Left lung (tissue), 10 donors: Measurements from ENCODE around the gene DGLUCY. TPM values are rescaled to one million over a fixed set of nuclear protein-coding genes. Genes with fewer than 3 reads are reported as not detected.

Experiments used
- ATAC-seq: fragments of 200-7000 bp; cut with Tn5 transposase; one replicate; pipeline ENCODE4 v1.9.1; 2020; ENCODE audit warnings: moderate library complexity
- DNase-seq, 4 donors: peaks; one replicate each; pipeline ENCODE4 v3.0.0-alpha.2; 2013 to 2020
- H3K27ac ChIP-seq, 2 donors: fragments of 200-600 bp; sonication (generic) in 1 of 2; one replicate each; pipeline versions ENCODE4 v1.5.0 to v1.8.0; 2020 to 2021
- H3K27me3 ChIP-seq, 2 donors: fragments of 200-600 bp; sonication (generic) in 1 of 2; one replicate each; pipeline versions ENCODE4 v1.5.0 to v1.8.0; 2020 to 2021
- H3K36me3 ChIP-seq, 2 donors: fragments of 200-600 bp; sonication (generic) in 1 of 2; one replicate each; pipeline versions ENCODE4 v1.5.0 to v1.8.0; 2020 to 2021
- H3K4me1 ChIP-seq, 2 donors: fragments of 200-600 bp; one replicate each; pipeline ENCODE4 v1.8.0; 2021
- H3K4me3 ChIP-seq, 2 donors: fragments of 200-600 bp; sonication (generic) in 1 of 2; one replicate each; pipeline versions ENCODE4 v1.5.0 to v1.8.0; 2020 to 2021; ENCODE audit warnings: mild to moderate bottlenecking in 1 of 2
- H3K9me3 ChIP-seq, 2 donors: fragments of 200-600 bp; sonication (generic) in 1 of 2; one replicate each; pipeline versions ENCODE4 v1.5.0 to v1.8.0; 2020 to 2021
- CTCF ChIP-seq, 2 donors: fragments of 200-600 bp; sonication (generic) in 1 of 2; IDR thresholded peaks; one replicate each; pipeline versions ENCODE4 v1.5.0 to v1.8.0; 2021; ENCODE audit warnings: antibody characterized with exemption in 2 of 2
- intact Hi-C, 2 donors: fragments of 100-400 bp; cut with DNase I; formaldehyde crosslinking; loops; one replicate each; pipeline versions ENCODE4 v1.11.2 to v1.14.2; 2022
- polyA plus RNA-seq, 6 donors: library from polyadenylated mRNA; unstranded; fragments of 120-200 nt; gene quantifications; one replicate each; pipeline ENCODE4 v1.2.1, GENCODE V29; 2013; ENCODE audit not compliant: insufficient read length in 6 of 6
- total RNA-seq, 2 donors: library from RNA; stranded (reverse); fragmentation: NEBNext Ultra II Directional; extraction: Animal tissue kit (Norgen Biotek cat#: 25700); gene quantifications; one replicate each; pipeline ENCODE4 v1.2.1, GENCODE V29; 2021
- donor health status: DM: no; HTN: yes; CAD: no.
- donor health status: DM: no; HTN: no; CAD: no.

Gene DGLUCY
- total and polyA plus RNA-seq, 8 donors = 56.7 to 77.0 (median 66.1) TPM

GRCh38 chr14:91249841-91250616, 136.2 kb downstream of the DGLUCY start:
- Histone ChIP-seq H3K27me3 (peaks cover 0 to 6% of the 10 kb centered on the region in 2 donors), H3K9me3 (no peaks in the 10 kb centered on the region), H3K4me3 (no peak overlapping the region), H3K36me3 (no peaks in the 10 kb centered on the region), H3K27ac (peak overlapping the region; percentile 36 to 86), H3K4me1 (peaks cover 25 to 65% of the 10 kb centered on the region in 2 donors)
- intact Hi-C loops = no loop called here
- no peak for TF ChIP-seq CTCF (IDR thresholded peaks at IDR 0.05)
- peak in 2 of 4 donors; percentile 52 to 71 for DNase-seq
- ATAC-seq = peak; percentile 75

- Histone ChIP-seq H3K9me3 (no peaks in the 10 kb centered on the region), H3K4me3 (no peak overlapping the region), H3K4me1 (peaks cover 25 to 65% of the 10 kb centered on the region in 2 donors), H3K27me3 (peaks cover 0 to 6% of the 10 kb centered on the region in 2 donors), H3K27ac (peak overlapping the region; percentile 36 to 86), H3K36me3 (no peaks in the 10 kb centered on the region)
- DNase-seq (no peak), ATAC-seq (no peak)
- intact Hi-C loops = no loop called here
- TF ChIP-seq CTCF (IDR thresholded peaks at IDR 0.05) = no peak
Observed at GRCh38 chr14:91250912-91251311, 137.0 kb downstream of the DGLUCY start.

- Histone ChIP-seq H3K27me3 (peaks cover 0 to 6% of the 10 kb centered on the region in 2 donors), H3K36me3 (no peaks in the 10 kb centered on the region), H3K4me1 (peaks cover 25 to 66% of the 10 kb centered on the region in 2 donors), H3K27ac (peak overlapping the region; percentile 39 to 68), H3K4me3 (peak overlapping the region; percentile 47 to 49), H3K9me3 (no peaks in the 10 kb centered on the region)
- TF ChIP-seq CTCF (IDR thresholded peaks at IDR 0.05) = no peak
- intact Hi-C loops = no loop called here
- DNase-seq (peak in 3 of 4 donors; percentile 44 to 92 (median 54)), ATAC-seq (peak; percentile 62)
Observed at GRCh38 chr14:91252871-91253794, 139.3 kb downstream of the DGLUCY start.

GRCh38 chr14:91253795-91254323, 140.0 kb downstream of the DGLUCY start:
- peaks cover 0 to 6% of the 10 kb centered on the region in 2 donors for H3K27me3 ChIP-seq
- DNase-seq (no peak), ATAC-seq (peak; percentile 15)
- intact Hi-C loops = no loop called here
- H3K4me1 ChIP-seq = peaks cover 25 to 70% of the 10 kb centered on the region in 2 donors
- H3K27ac ChIP-seq = peak overlapping the region; percentile 39 to 68
- TF ChIP-seq CTCF (IDR thresholded peaks at IDR 0.05) = no peak
- H3K9me3 ChIP-seq = no peaks in the 10 kb centered on the region
- H3K36me3 ChIP-seq = no peaks in the 10 kb centered on the region
- peak overlapping the region; percentile 47 to 49 for H3K4me3 ChIP-seq
